GM23338 (cell line): ENCODE results near the gene BRAF. TPM values are rescaled to one million over a fixed set of nuclear protein-coding genes. Genes with fewer than 3 reads are reported as not detected.

Source experiments
- ATAC-seq: fragments of 200-7000 bp; cut with Tn5 transposase; 3 replicates; pipeline ENCODE4 v1.9.1; 2020
- DNase-seq: peaks from one replicate; pipeline ENCODE4 v3.0.0-alpha.2; 2015; ENCODE audit warnings: low spot score
- H2AFZ ChIP-seq: fragments of 200-600 bp; sonication (generic); 2 replicates; pipeline ENCODE4 v1.8.0; 2016; ENCODE audit warnings: antibody characterized with exemption, mild to moderate bottlenecking, moderate library complexity
- H3F3A ChIP-seq: fragments of 200-600 bp; sonication (generic); replicated peaks from 2 replicates; pipeline ENCODE4 v1.8.0; 2017; ENCODE audit warnings: antibody characterized with exemption, mixed run types, low read depth
- H3K27ac ChIP-seq: fragments of 200-600 bp; sonication (generic); 2 replicates; pipeline ENCODE4 v1.6.1; 2016; ENCODE audit warnings: low read depth
- H3K27me3 ChIP-seq: fragments of 200-600 bp; sonication (generic); 2 replicates; pipeline ENCODE4 v1.8.0; 2016; ENCODE audit warnings: mild to moderate bottlenecking, mixed run types, moderate library complexity; ENCODE audit not compliant: insufficient read depth
- H3K36me3 ChIP-seq: fragments of 200-600 bp; sonication (generic); 2 replicates; pipeline ENCODE4 v1.8.0; 2016; ENCODE audit warnings: mild to moderate bottlenecking; ENCODE audit not compliant: insufficient read depth
- H3K4me1 ChIP-seq: fragments of 200-600 bp; sonication (generic); 2 replicates; pipeline ENCODE4 v1.8.0; 2016; ENCODE audit warnings: mild to moderate bottlenecking, moderate library complexity; ENCODE audit not compliant: insufficient read depth
- H3K4me2 ChIP-seq: fragments of 200-600 bp; sonication (generic); 2 replicates; pipeline ENCODE4 v1.7.1; 2017; ENCODE audit warnings: mixed run types
- H3K4me3 ChIP-seq: fragments of 200-600 bp; sonication (generic); 2 replicates; pipeline ENCODE4 v1.6.1; 2016; ENCODE audit warnings: mixed run types
- H3K79me2 ChIP-seq: fragments of 200-600 bp; sonication (generic); replicated peaks from 2 replicates; pipeline ENCODE4 v1.8.0; 2017; ENCODE audit warnings: mild to moderate bottlenecking; ENCODE audit not compliant: insufficient read depth
- H3K9me2 ChIP-seq: fragments of 200-600 bp; sonication (generic); 2 replicates; pipeline ENCODE4 v1.8.0; 2017; ENCODE audit not compliant: insufficient read depth
- H4K20me1 ChIP-seq: fragments of 200-600 bp; sonication (generic); replicated peaks from 2 replicates; pipeline ENCODE4 v1.8.0; 2017; ENCODE audit warnings: mild to moderate bottlenecking; ENCODE audit not compliant: insufficient read depth
- H3K27ac Mint-ChIP-seq: 2 replicates; pipeline ENCODE4 v1.8.0; 2020; ENCODE audit warnings: inconsistent platforms, mild to moderate bottlenecking, moderate library complexity, mixed read lengths
- H3K27me3 Mint-ChIP-seq: 3 replicates; pipeline ENCODE4 v1.8.0; 2022; ENCODE audit warnings: low read depth, mild to moderate bottlenecking, moderate library complexity, mixed read lengths, inconsistent platforms; ENCODE audit not compliant: insufficient read depth, poor library complexity
- H3K36me3 Mint-ChIP-seq: 3 replicates; pipeline ENCODE4 v1.8.0; 2021; ENCODE audit warnings: low read depth, mild to moderate bottlenecking, inconsistent platforms, moderate library complexity, mixed read lengths
- H3K4me1 Mint-ChIP-seq: 3 replicates; pipeline ENCODE4 v1.8.0; 2020; ENCODE audit warnings: mild to moderate bottlenecking, inconsistent platforms, mixed read lengths
- H3K4me3 Mint-ChIP-seq: 3 replicates; pipeline ENCODE4 v1.8.0; 2021; ENCODE audit warnings: moderate library complexity, mild to moderate bottlenecking, inconsistent platforms, mixed read lengths
- H3K9me3 Mint-ChIP-seq: 3 replicates; pipeline ENCODE4 v1.8.0; 2020; ENCODE audit warnings: moderate library complexity, mild to moderate bottlenecking, inconsistent platforms, mixed read lengths
- CREB1 ChIP-seq: fragments of 250-450 bp; sonication (Bioruptor Pico); IDR thresholded peaks from 2 replicates; pipeline ENCODE4 v1.5.0; 2020; ENCODE audit warnings: low read depth, mild to moderate bottlenecking, moderate library complexity
- EZH2 ChIP-seq: fragments of 200-600 bp; sonication (generic); IDR thresholded peaks from one replicate; pipeline ENCODE4 v1.8.0; 2017; ENCODE audit warnings: antibody characterized with exemption, mild to moderate bottlenecking, low read depth; ENCODE audit not compliant: unreplicated experiment
- EZH2phosphoT487 ChIP-seq: fragments of 200-600 bp; sonication (generic); IDR thresholded peaks from one replicate; pipeline ENCODE4 v1.8.1; 2018; ENCODE audit warnings: antibody characterized with exemption; ENCODE audit not compliant: unreplicated experiment
- JUNB ChIP-seq: IDR thresholded peaks from one replicate; pipeline ENCODE4 v1.6.1; 2016; ENCODE audit warnings: antibody characterized with exemption; ENCODE audit not compliant: unreplicated experiment
- NANOG ChIP-seq: IDR thresholded peaks from 2 replicates; pipeline ENCODE4 v1.6.1; 2016; ENCODE audit warnings: antibody characterized with exemption, borderline replicate concordance
- POLR2AphosphoS5 ChIP-seq: IDR thresholded peaks from 2 replicates; pipeline ENCODE4 v1.6.1; 2016; ENCODE audit warnings: antibody characterized with exemption, low read depth
- STAT1 ChIP-seq: IDR thresholded peaks from one replicate; pipeline ENCODE4 v1.6.1; 2016; ENCODE audit warnings: antibody characterized with exemption; ENCODE audit not compliant: unreplicated experiment
- ZNF114 ChIP-seq: fragments of 250-450 bp; sonication (Bioruptor Pico); IDR thresholded peaks from 2 replicates; pipeline ENCODE4 v1.5.0; 2020; ENCODE audit warnings: mild to moderate bottlenecking, moderate library complexity
- ZNF331 ChIP-seq: fragments of 250-450 bp; sonication (Bioruptor Pico); IDR thresholded peaks from 2 replicates; pipeline ENCODE4 v1.5.0; 2020; ENCODE audit warnings: low read depth, mild to moderate bottlenecking, moderate library complexity
- polyA plus RNA-seq: library from polyadenylated mRNA; unstranded; fragments of >200 nt; fragmentation: Nextera tagmentation; extraction: Ambion mirVana; gene quantifications from 2 replicates; pipeline ENCODE4 v1.2.1, GENCODE V29; 2016
- total RNA-seq: library from RNA; depleted of rRNA; stranded (reverse); fragments of >200 nt; shearing (Covaris generic); gene quantifications from 2 replicates; pipeline ENCODE4 v1.2.3, GENCODE V29; 2014
- TF ChIP-seq, protein P1 (sequence below): IDR thresholded peaks from one replicate; pipeline ENCODE4 v1.6.1; 2018; ENCODE audit warnings: antibody characterized with exemption; ENCODE audit not compliant: unreplicated experiment
- TF ChIP-seq, protein P2 (sequence below): IDR thresholded peaks from 2 replicates; pipeline ENCODE4 v1.6.1; 2016; ENCODE audit warnings: antibody characterized with exemption
- TF ChIP-seq, protein P3 (sequence below), 2 experiments: fragments of 200-600 bp in 1 of 2; sonication (generic) in 1 of 2; conservative IDR thresholded peaks; 2 replicates each; pipeline versions ENCODE4 v1.5.1 to v1.6.1; 2016 to 2017; ENCODE audit warnings: antibody characterized with exemption in 2 of 2, low read depth in 2 of 2, mild to moderate bottlenecking in 2 of 2, moderate library complexity in 1 of 2

The BRAF gene
- total and polyA plus RNA-seq, 2 experiments from 2014 or later: 14.6 to 36.8 TPM

DNA sequence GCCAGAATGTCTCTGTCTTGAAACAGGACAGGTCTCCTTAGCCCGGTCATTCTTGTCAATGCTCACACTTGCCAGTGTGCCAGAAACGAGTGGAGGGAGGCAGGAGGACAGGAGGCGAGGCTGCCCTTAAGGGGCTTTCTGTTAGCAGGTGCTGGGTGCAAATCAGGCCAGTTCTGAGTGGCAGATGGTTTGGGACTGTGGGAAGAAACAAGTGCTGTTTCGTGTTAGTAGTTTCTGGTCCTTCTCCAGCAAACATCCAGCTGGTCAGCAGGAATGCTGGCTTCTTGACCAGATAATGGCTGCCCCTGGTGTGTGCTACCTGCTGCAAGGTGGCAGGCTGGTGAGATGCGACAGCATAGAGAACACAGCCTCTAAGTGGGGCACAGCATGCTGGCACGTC is 236.4 kb downstream of the BRAF start:
- Mint-ChIP-seq H3K4me3 (no peak overlapping the region), H3K27ac (no peak overlapping the region), H3K4me1 (no peaks in the 10 kb centered on the region; the same call in 1 of the 3 replicates), H3K36me3 (peaks cover 3% of the 10 kb centered on the region; the same call in 2 of the 3 replicates), H3K9me3 (no peaks in the 10 kb centered on the region; the same call in 2 of the 3 replicates), H3K27me3 (peaks cover 3% of the 10 kb centered on the region)
- Histone ChIP-seq H3K27ac (no peak overlapping the region), H3K4me1 (no peaks in the 10 kb centered on the region), H3K36me3 (no peaks in the 10 kb centered on the region), H3K27me3 (no peaks in the 10 kb centered on the region), H3K4me3 (no peak overlapping the region), H3K4me2 (no peak overlapping the region), H4K20me1 (no peaks in the 10 kb centered on the region), H3K9me2 (no peaks in the 10 kb centered on the region), H3K79me2 (no peaks in the 10 kb centered on the region), H2AFZ (no peak overlapping the region), H3F3A (no peaks in the 10 kb centered on the region)
- ATAC-seq: no peak
- TF ChIP-seq POLR2AphosphoS5 (no peak), JUNB (no peak), ZNF114 (CRISPR knock-in tag) (no peak), CREB1 (CRISPR knock-in tag) (no peak), ZNF331 (CRISPR knock-in tag) (no peak), NANOG (no peak), EZH2phosphoT487 (no peak), EZH2 (no peak), STAT1 (no peak)
- TF ChIP-seq, protein P1, sequence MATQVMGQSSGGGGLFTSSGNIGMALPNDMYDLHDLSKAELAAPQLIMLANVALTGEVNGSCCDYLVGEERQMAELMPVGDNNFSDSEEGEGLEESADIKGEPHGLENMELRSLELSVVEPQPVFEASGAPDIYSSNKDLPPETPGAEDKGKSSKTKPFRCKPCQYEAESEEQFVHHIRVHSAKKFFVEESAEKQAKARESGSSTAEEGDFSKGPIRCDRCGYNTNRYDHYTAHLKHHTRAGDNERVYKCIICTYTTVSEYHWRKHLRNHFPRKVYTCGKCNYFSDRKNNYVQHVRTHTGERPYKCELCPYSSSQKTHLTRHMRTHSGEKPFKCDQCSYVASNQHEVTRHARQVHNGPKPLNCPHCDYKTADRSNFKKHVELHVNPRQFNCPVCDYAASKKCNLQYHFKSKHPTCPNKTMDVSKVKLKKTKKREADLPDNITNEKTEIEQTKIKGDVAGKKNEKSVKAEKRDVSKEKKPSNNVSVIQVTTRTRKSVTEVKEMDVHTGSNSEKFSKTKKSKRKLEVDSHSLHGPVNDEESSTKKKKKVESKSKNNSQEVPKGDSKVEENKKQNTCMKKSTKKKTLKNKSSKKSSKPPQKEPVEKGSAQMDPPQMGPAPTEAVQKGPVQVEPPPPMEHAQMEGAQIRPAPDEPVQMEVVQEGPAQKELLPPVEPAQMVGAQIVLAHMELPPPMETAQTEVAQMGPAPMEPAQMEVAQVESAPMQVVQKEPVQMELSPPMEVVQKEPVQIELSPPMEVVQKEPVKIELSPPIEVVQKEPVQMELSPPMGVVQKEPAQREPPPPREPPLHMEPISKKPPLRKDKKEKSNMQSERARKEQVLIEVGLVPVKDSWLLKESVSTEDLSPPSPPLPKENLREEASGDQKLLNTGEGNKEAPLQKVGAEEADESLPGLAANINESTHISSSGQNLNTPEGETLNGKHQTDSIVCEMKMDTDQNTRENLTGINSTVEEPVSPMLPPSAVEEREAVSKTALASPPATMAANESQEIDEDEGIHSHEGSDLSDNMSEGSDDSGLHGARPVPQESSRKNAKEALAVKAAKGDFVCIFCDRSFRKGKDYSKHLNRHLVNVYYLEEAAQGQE: no peak
- TF ChIP-seq, protein P2, sequence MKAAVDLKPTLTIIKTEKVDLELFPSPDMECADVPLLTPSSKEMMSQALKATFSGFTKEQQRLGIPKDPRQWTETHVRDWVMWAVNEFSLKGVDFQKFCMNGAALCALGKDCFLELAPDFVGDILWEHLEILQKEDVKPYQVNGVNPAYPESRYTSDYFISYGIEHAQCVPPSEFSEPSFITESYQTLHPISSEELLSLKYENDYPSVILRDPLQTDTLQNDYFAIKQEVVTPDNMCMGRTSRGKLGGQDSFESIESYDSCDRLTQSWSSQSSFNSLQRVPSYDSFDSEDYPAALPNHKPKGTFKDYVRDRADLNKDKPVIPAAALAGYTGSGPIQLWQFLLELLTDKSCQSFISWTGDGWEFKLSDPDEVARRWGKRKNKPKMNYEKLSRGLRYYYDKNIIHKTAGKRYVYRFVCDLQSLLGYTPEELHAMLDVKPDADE: no peak
- TF ChIP-seq, protein P3, sequence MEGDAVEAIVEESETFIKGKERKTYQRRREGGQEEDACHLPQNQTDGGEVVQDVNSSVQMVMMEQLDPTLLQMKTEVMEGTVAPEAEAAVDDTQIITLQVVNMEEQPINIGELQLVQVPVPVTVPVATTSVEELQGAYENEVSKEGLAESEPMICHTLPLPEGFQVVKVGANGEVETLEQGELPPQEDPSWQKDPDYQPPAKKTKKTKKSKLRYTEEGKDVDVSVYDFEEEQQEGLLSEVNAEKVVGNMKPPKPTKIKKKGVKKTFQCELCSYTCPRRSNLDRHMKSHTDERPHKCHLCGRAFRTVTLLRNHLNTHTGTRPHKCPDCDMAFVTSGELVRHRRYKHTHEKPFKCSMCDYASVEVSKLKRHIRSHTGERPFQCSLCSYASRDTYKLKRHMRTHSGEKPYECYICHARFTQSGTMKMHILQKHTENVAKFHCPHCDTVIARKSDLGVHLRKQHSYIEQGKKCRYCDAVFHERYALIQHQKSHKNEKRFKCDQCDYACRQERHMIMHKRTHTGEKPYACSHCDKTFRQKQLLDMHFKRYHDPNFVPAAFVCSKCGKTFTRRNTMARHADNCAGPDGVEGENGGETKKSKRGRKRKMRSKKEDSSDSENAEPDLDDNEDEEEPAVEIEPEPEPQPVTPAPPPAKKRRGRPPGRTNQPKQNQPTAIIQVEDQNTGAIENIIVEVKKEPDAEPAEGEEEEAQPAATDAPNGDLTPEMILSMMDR (conservative IDR thresholded peaks at IDR 0.05; ENCODE audit: low read depth in 2 of 2): no peak
- no peak for DNase-seq
